Caco-2 (cell line): ENCODE results near the gene TRPM5. TPM values are rescaled to one million over a fixed set of nuclear protein-coding genes. Genes with fewer than 3 reads are reported as not detected.

Experiments used
- BruUV-seq: library from RNA; stranded (reverse); fragments of 400-500 nt; replicated peaks from 2 replicates; lab custom pipeline; 2021; lab: Mats Ljungman, UMichigan
- CTCF ChIA-PET: fragments of 300-600 bp; sonication (Branson Sonifier 250); formaldehyde crosslinking; loops from one replicate; lab custom pipeline; 2022; ENCODE audit warnings: antibody characterized with exemption; lab: Charles Lee
- POLR2A ChIA-PET: fragments of 300-600 bp; sonication (Branson Sonifier 250); formaldehyde crosslinking; loops from one replicate; lab custom pipeline; 2022; ENCODE audit warnings: antibody characterized with exemption; lab: Charles Lee
- DNase-seq, 2 experiments: peaks; one replicate each; pipeline versions ENCODE4 v3.0.0 to v3.0.0-alpha.2; 2020 to 2022
- H3K27me3 ChIP-seq: replicated peaks from 2 replicates; pipeline ENCODE4 v1.6.0; 2011; ENCODE audit warnings: low read length; ENCODE audit not compliant: control insufficient read depth, insufficient read depth
- H3K36me3 ChIP-seq: 2 replicates; pipeline ENCODE4 v1.5.1; 2011; ENCODE audit warnings: low read length; ENCODE audit not compliant: control insufficient read depth, insufficient read depth
- H3K4me1 ChIP-seq: fragments of 250-450 bp; sonication (Bioruptor Pico); 2 replicates; pipeline ENCODE4 v1.5.1; 2020; ENCODE audit warnings: mild to moderate bottlenecking
- H3K4me3 ChIP-seq: 2 replicates; pipeline ENCODE4 v1.5.1; 2011; ENCODE audit warnings: low read depth, mild to moderate bottlenecking, control low read depth, low read length
- H3K9me3 ChIP-seq: fragments of 250-450 bp; sonication (Bioruptor Pico); 2 replicates; pipeline ENCODE4 v1.5.1; 2020; ENCODE audit warnings: mild to moderate bottlenecking, moderate library complexity
- H3K27ac Mint-ChIP-seq: one replicate; pipeline ENCODE4 v1.8.0; 2022; ENCODE audit warnings: mixed read lengths; ENCODE audit not compliant: unreplicated experiment
- H3K27me3 Mint-ChIP-seq: one replicate; pipeline ENCODE4 v1.8.0; 2022; ENCODE audit warnings: mixed read lengths; ENCODE audit not compliant: insufficient read depth, unreplicated experiment
- H3K36me3 Mint-ChIP-seq: one replicate; pipeline ENCODE4 v1.8.0; 2022; ENCODE audit warnings: mild to moderate bottlenecking, mixed read lengths; ENCODE audit not compliant: insufficient read depth, unreplicated experiment
- H3K4me1 Mint-ChIP-seq: one replicate; pipeline ENCODE4 v1.8.0; 2022; ENCODE audit warnings: low read depth, mixed read lengths; ENCODE audit not compliant: unreplicated experiment
- H3K4me3 Mint-ChIP-seq: one replicate; pipeline ENCODE4 v1.8.0; 2022; ENCODE audit warnings: mild to moderate bottlenecking, moderate library complexity, mixed read lengths; ENCODE audit not compliant: unreplicated experiment
- H3K9me3 Mint-ChIP-seq: one replicate; pipeline ENCODE4 v1.8.0; 2022; ENCODE audit warnings: mixed read lengths; ENCODE audit not compliant: unreplicated experiment
- CTCF ChIP-seq, 2 experiments: fragments of 200-600 bp in 1 of 2; IDR thresholded peaks; 1 replicate in 1 of 2; 2 replicates in 1 of 2; pipeline versions ENCODE4 v1.5.1 to v1.8.0; 2011 to 2022; ENCODE audit warnings: antibody characterized with exemption in 1 of 2, control low read depth in 1 of 2, inconsistent platforms in 1 of 2, low read depth in 1 of 2, low read length in 1 of 2, mild to moderate bottlenecking in 1 of 2, moderate library complexity in 1 of 2; ENCODE audit not compliant: insufficient read depth in 1 of 2, severe bottlenecking in 1 of 2, unreplicated experiment in 1 of 2
- intact Hi-C: fragments of 100-400 bp; cut with micrococcal nuclease; formaldehyde crosslinking; loops from one replicate; pipeline ENCODE4 v1.10.0; 2022; ENCODE audit not compliant: unreplicated experiment
- total RNA-seq: library from RNA; stranded (reverse); gene quantifications from 2 replicates; pipeline ENCODE4 v1.2.3, GENCODE V29; 2022

Gene TRPM5
- total RNA-seq, 1 experiment from 2014 or later = not detected

- intact Hi-C loops = loop anchor here (5.0 kb wide), 1 partner anchor 35 kb away; no protein-coding TSS in a partner anchor
- TF ChIP-seq CTCF (IDR thresholded peaks at IDR 0.05; ENCODE audit: insufficient read depth in 1 of 2, low read depth in 1 of 2, low read length in 1 of 2, severe bottlenecking in 1 of 2, unreplicated experiment in 1 of 2) = no peak
- Histone ChIP-seq H3K27me3 (no peaks in the 10 kb centered on the region), H3K36me3 (no peaks in the 10 kb centered on the region), H3K4me3 (no peak overlapping the region), H3K9me3 (peaks cover 23% of the 10 kb centered on the region), H3K4me1 (no peaks in the 10 kb centered on the region)
- no peak overlapping the region for H3K27ac Mint-ChIP-seq
- peaks cover 2% of the 10 kb centered on the region for H3K27me3 Mint-ChIP-seq
- H3K4me3 Mint-ChIP-seq = no peak overlapping the region
- ChIA-PET CTCF (no interaction called here), POLR2A (no interaction called here)
- no TSS peak for BruUV-seq
- no peaks in the 10 kb centered on the region for H3K36me3 Mint-ChIP-seq
- peaks cover 30% of the 10 kb centered on the region for H3K9me3 Mint-ChIP-seq
- DNase-seq = no peak
- H3K4me1 Mint-ChIP-seq = no peaks in the 10 kb centered on the region
These were observed 32.9 kb upstream of the TRPM5 start for GRCh38 chr11:2477254-2477653.

- H3K4me1 Mint-ChIP-seq = no peaks in the 10 kb centered on the region
- peak in 1 of 2 experiments; percentile 5 for DNase-seq
- CTCF ChIA-PET = no interaction called here
These were observed 31.0 kb upstream of the TRPM5 start for GRCh38 chr11:2475136-2475918.

More at GRCh38 chr11:2475136-2475918, 31.0 kb upstream of the TRPM5 start:
- Mint-ChIP-seq H3K4me3 (no peak overlapping the region), H3K9me3 (peaks cover 23% of the 10 kb centered on the region), H3K36me3 (no peaks in the 10 kb centered on the region), H3K27me3 (peaks cover 2% of the 10 kb centered on the region), H3K27ac (no peak overlapping the region)
- Histone ChIP-seq H3K27me3 (no peaks in the 10 kb centered on the region), H3K36me3 (no peaks in the 10 kb centered on the region), H3K4me3 (no peak overlapping the region), H3K9me3 (peaks cover 19% of the 10 kb centered on the region), H3K4me1 (no peaks in the 10 kb centered on the region)
- intact Hi-C loops = loop anchor here (5.0 kb wide), 1 partner anchor 37 kb away; no protein-coding TSS in a partner anchor
- no TSS peak for BruUV-seq
- POLR2A ChIA-PET = no interaction called here
- TF ChIP-seq CTCF (IDR thresholded peaks at IDR 0.05; ENCODE audit: insufficient read depth in 1 of 2, low read depth in 1 of 2, low read length in 1 of 2, severe bottlenecking in 1 of 2, unreplicated experiment in 1 of 2) = no peak
